GM18526 (cell line): Measurements from ENCODE around the gene RAD18.

ENCODE experiments used
- POLR2A ChIP-seq: IDR thresholded peaks from 3 replicates; pipeline ENCODE4 v1.6.1; 2011; ENCODE audit not compliant: insufficient read length; ENCODE audit errors: extremely low read depth

RAD18 gene

DNA sequence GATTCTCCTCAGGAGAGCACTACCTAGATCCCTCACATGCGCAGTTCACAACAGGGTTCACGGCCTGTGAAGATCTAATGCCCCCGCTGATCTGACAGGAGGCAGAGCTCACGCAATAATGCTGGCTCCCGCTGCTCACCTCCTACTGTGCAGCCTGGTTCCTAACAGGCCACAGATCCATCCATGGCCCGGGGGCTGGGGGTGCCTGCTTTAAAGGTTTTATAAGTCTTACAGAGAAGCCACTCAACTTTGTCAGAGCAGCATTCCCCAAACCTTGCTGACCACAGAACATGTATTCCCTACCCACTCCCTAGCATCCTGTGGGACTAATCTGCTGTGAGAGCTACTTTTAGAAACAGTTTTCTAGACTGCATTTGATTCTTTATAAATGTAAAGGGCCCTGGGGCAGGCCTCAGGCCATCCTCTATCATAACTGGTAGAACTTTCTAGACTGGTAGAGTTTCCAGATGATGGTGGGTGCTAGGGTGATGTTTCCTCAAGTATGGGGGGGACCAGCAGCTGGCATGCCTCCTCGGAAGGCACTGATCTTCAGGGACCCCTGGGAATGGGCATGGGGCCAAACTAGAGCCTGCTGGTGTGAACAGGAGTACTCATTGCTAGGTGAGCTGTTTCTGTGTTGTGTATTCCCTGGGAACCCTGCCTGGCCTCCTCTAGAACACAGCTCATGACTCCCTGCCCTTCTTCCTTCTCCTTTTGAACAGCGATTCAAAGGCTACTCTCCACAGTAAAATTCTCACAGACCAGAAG is 25.7 kb upstream of the RAD18 start:
- TF ChIP-seq POLR2A, result no peak

DNA sequence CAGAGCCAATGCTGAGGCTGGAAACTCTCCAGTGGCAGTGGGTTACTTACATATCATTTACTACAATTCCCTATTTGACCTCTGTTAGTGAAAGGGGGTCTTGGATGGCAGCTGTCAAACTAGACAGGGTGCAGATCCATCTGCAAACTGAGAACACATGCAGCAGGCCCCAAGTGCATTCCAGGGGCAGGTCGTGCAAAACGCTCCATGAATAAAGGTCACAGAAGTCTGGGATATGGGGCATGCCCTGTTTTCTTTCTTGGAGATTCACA is 25.0 kb upstream of the RAD18 start:
- no peak for TF ChIP-seq POLR2A

DNA sequence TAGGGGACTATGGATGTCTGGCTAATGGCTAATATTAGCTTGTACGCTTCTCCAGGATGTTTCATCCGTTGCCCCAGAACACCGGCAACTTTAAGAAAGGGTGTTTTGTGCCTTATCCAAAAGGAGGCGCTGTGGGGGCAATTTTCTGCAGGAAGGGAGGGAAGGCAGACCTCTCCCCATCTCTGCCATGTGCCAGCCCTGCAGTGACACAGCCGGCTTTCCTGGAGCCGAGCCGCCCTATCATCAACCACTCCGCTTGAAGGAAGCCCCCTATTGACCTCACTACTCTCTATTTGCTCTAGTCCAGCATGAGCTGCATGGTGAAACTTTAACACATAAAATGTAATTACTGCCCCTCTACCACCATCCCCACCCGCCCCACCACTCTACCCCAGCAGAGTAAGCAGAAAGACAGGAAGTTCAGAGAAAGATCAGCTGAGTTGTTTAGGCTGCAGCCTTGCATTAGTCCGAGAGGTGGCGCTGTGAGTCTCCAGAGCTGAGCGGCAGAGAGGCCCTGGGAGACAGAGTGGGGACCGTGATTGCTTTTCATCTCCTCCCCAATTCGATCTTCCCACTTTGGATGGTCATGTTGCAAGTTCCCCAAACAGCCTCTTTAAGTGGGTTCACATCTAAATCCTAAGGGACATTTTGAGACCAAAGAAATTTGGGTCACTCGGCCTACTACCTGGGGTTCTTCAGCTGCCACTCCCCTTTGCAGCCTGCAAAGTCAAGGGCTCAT is 24.5 kb upstream of the RAD18 start:
- no peak for TF ChIP-seq POLR2A

DNA sequence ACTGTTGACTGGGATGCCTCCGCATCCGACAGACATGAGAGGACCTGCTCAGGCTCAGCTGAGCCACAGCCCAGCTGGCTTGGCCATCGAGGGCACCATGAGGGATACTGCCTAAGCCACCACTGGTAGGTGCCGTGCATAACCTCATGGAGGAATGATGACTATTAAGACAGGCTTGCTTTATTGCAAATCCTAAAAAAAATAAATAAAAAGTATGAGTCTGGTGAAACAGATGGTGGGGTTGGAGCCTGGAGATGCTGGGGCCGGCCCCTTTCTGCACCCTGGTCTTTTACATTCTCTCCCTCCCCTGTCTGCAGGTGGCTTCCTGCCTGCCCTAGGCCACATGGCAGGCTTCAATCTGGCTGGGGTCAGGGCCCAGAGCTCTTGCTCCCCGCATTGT is 24.0 kb upstream of the RAD18 start:
- no peak for TF ChIP-seq POLR2A

DNA sequence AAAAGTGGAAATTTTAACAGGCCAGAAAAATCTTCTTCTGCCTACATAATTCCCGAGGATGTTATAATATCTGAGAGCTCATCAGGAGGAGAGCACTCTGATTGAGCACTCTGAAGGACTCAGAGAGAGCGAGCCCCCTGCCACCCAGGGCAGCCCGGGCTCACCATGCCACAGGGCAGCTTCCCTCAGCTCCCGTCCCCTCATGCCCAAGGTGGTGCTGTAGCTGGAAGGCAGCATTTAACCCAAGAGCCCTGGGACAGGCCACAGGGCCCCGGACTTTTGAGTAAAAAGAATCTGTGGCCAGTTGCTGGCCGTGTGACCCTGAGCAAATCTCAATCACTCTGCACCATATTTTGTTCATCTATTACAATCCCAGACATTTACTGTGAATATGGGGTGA is 23.5 kb upstream of the RAD18 start:
- no peak for TF ChIP-seq POLR2A

DNA sequence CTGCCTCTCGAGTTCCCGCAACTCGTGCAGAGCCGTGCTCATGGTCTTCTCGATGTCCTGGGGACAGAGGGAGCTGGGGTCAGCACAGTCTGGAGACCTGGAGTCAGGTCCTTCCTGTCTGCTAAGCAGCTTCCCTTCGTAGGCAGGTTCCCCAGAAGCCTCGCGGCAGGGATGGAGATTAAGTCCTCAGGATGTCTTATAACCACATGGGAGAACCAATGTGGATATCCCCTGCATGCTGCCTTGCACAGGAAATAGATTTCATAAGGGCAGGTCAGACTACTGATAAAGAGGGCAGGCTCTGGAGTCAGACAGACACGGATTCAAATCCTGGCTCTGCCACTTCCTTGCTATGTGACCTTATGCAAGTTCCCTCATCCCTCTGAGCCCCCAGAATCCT is 22.6 kb upstream of the RAD18 start:
- no peak for TF ChIP-seq POLR2A

DNA sequence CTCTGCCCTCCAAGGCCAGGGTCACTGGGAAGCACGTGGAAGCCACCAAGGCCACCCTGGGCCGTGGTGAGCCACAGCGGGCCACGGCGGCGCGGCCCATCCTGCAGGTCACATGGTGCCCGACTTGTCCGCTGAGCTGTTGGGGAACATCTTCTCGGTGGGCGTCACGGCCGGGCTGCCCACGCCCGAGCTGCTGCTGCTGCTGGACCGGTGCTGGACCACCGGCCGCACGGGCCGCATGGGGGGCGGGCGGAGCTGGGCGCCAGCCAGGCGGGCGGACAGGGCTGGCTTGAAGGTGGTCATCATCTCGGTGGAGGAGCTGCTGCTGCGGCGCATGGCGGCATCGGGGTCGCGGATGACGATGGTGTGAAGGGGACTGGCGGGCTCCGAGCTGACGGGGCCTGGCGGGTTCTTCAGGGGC is 22.1 kb upstream of the RAD18 start:
- TF ChIP-seq POLR2A, result no peak

DNA sequence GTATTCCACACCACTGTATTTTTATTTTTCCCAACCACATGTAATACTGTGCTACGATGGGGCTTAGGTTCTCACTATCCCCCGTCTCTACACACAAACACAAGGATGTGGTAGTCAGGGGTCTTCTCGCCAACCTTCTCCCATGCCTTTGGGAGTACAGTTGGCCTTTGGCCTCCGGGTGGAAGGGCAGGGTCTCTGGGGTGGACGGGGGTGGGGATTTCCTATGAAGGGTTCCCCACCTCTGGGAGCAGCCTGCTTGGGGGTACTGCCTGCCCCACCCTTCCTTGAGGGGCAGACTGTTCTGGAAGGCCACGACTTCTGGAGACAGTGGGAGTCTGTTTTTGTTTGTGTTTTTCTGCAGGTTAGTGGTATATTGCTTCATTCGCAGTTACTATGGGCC is 21.3 kb upstream of the RAD18 start:
- TF ChIP-seq POLR2A, result no peak

DNA sequence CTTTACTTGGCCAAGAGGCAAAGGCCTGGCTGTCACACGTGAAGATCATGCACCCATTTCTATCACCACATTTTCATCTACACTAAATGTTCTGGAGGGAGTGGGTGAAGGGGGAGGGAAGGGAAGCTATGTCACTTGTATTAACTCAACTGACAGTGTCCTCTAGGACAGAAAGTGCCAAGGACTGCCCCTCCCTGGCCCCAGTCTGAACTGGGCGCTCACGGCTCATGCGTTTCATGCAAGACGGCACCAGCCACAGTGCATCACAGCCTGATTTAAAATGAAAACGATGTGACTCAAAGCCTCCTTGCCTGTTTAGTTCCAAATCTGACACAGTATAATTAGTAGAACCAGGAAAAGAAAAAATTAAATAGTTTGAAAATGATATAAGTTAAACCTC is 20.8 kb upstream of the RAD18 start:
- TF ChIP-seq POLR2A, result no peak

DNA sequence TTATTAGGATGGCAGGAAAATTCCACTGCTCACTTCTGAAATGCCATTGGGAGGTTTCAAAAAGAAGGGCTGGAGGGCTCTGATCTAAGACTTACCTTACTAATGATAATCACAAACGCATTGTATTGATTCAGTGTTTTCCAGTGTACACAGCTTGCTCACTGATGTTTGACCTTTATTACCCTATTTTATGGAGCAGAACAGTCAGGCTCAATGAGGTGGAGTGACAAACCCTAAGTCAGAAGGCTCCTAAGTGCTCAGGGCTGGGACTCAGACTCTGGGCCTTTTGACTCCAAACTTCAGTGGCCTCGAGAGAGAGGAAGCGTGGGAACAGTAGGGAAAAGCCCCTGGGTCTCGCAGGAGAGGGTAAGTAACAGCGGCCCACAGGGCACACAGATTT is 20.3 kb upstream of the RAD18 start:
- TF ChIP-seq POLR2A, result no peak

DNA sequence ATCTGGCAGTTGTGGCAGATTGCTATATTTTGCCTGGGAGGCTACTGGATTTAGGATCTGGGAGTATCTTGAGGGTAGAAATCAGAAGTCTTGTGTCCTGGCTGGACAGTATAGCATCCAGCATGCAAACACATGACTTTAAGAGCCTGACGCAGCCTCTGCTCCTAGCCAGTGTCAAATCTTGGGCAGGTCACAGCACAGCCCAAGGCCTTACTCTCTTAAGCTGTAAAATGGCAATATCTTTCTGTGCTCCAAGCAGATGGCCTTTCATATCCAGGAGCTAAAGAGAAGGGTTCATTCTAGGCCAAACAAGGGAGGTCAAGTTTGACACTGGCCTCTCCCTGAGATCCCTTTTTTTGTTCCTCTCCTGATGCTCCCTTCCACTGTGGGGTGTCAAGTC is 19.8 kb upstream of the RAD18 start:
- TF ChIP-seq POLR2A, result no peak

DNA sequence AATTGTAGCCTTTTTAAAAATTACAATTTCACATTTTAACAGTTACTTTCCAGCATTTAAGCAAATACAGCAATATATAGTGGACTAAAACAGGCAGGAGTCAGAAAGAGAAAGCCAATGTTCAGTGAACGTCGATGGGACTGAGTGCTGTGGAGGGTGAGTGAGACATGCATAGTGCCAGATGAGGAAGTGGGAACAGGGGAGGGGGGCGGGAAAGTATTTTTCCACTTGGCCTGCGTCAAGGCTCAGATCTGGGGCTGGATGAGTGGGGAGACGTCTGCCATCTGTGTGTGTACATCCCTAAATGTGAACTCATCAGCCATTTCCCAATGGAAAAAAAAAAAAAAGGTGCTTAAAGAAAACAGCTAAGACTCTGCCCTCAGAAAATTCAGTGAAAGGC is 19.2 kb upstream of the RAD18 start:
- no peak for TF ChIP-seq POLR2A

DNA sequence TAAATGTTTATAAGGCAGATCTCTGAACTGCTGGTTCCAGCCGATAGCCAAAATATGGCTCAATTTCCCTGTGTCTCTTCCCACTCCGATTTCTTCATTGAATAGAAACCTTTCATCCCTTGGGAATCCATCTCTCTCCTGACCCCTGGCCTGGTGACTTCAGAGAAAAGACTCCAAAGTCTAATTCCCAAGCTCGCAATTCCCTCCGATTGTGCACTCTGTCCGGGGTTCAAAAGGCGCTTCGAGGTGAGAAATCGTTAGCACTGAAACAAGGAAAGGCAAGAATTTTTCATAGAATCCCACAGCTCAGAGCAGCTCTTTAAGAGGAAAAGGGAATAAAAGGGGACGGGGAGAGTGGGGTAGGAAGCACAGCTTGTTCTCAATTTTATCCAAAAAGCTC is 18.4 kb upstream of the RAD18 start:
- no peak for TF ChIP-seq POLR2A

DNA sequence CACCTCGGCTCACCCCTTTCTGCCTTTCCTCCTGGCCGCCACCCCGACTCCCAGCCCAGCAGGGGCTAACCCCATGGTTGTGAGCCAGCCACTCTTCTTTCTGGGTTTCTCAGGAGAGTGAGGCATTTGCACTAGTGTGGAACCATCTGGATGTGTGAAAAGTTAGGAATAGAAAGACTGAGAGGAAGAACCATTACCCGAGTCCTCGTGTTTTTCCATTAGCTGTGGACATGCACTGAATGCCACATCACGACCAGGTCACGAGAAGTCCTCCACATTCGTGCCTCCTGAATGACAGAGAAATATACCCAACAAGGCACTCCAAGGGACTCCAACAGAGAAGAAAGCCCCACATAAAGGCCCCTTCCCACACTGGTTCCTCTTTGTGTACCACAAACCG is 18.0 kb upstream of the RAD18 start:
- no peak for TF ChIP-seq POLR2A

DNA sequence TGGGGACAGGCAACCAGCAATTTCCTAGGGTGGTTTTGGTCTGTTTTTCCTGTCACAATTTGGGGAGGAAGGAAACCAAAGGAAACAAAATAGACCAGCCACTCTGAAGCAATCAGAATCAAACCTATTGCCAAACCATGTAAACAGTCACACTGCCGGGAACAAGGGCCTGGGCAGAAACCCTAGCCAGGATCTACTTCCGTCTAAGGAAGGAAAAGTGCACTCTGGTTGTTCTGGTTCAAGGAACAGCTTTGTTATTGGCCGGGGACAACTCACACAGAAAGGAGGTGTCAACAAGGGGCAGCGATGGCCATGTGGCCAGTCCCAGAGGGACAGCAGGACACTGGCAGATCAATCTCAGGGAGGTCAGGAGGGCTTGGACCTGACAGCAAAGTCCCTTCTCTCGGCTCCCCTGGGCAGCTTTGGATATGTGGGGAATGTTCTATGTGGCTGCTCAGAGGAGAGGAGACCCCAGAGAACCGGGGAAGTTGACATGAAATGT is 17.5 kb upstream of the RAD18 start:
- no peak for TF ChIP-seq POLR2A

DNA sequence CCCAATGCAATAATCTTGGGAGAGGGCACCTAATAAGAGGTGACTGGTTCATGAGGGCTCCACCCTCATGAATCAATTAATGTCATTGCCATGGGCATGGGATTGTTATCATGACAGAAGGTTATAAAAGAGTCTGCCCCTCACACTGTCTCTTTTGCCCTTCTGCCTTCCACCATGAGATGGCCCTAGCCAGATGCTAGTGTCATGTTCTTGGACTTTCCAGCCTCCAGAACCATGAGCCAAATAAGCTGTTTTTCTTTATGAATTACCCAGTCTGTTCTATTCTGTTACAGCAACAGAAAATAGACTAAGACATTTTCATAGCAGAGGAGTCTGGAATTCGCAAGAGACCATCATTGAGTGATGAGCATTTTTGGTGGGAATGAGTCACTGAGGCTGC is 16.0 kb upstream of the RAD18 start:
- TF ChIP-seq POLR2A, result no peak

DNA sequence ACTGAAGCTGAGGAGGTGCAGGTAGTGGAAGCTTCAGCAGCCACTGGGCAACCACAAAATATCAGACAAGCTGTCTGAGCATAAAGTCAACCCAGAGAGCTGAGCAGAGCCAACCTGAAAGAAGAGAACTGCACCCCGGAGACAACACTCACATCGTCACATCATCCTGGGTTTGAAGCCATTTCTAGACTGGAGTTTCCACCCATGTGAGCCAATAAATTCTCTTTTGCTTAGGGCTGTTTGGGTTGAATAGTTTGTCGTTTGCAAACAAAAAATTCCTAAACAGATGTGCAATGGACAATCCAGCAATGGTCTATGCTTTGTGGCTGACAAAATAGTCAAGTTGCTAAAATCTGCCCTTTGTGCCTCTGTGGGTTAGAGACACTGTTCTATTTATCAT is 15.3 kb upstream of the RAD18 start:
- TF ChIP-seq POLR2A, result no peak
